Endothelial cell of umbilical vein (primary cell): ENCODE data around the gene APBA2. TPM values are rescaled to one million over a fixed set of nuclear protein-coding genes. Genes with fewer than 3 reads are reported as not detected.

Experiments used
- BruUV-seq: library from RNA; stranded (reverse); fragments of 400-500 nt; replicated peaks from 2 replicates; lab custom pipeline; 2021; lab: Mats Ljungman, UMichigan
- CTCF ChIA-PET: fragments of 300-600, 350-600 bp; sonication (Branson Sonifier 250); formaldehyde crosslinking; loops from one replicate; lab custom pipeline; 2021; ENCODE audit warnings: antibody characterized with exemption, inconsistent platforms; lab: Charles Lee
- POLR2A ChIA-PET: fragments of 300-600, 350-600 bp; sonication (Branson Sonifier 250); formaldehyde crosslinking; loops from one replicate; lab custom pipeline; 2021; ENCODE audit warnings: antibody characterized with exemption, inconsistent platforms; lab: Charles Lee
- DNase-seq: peaks from one replicate; pipeline ENCODE4 v3.0.0-alpha.2; 2011; ENCODE audit warnings: low read depth, low spot score
- FAIRE-seq: peaks from 2 replicates; lab custom pipeline; 2011; peaks lifted over from hg19 to GRCh38; lab: Jason Lieb, UNC
- H2AFZ ChIP-seq: 2 replicates; pipeline ENCODE4 v1.6.0; 2012; ENCODE audit warnings: low read depth, low read length, control low read depth, inconsistent platforms
- H3K27ac ChIP-seq: 2 replicates; pipeline ENCODE4 v1.5.1; 2011; ENCODE audit warnings: low read depth, mild to moderate bottlenecking, control low read depth, low read length, moderate library complexity; ENCODE audit not compliant: insufficient read depth
- H3K27me3 ChIP-seq, 2 experiments: 2 replicates each; pipeline versions ENCODE4 v1.6.0 to v1.6.1; 2011; ENCODE audit warnings: low read length in 2 of 2, mixed read lengths in 1 of 2; ENCODE audit not compliant: control insufficient read depth in 2 of 2, insufficient read depth in 2 of 2
- H3K36me3 ChIP-seq, 2 experiments: 2 replicates in 1 of 2; 3 replicates in 1 of 2; pipeline ENCODE4 v1.5.1; 2011; ENCODE audit warnings: low read length in 2 of 2, mild to moderate bottlenecking in 1 of 2, moderate library complexity in 1 of 2; ENCODE audit not compliant: control insufficient read depth in 2 of 2, insufficient read depth in 2 of 2; ENCODE audit errors: extremely low read depth in 1 of 2
- H3K4me1 ChIP-seq: 3 replicates; pipeline ENCODE4 v1.5.1; 2011; ENCODE audit warnings: mild to moderate bottlenecking, low read length; ENCODE audit not compliant: control insufficient read depth, insufficient read depth; ENCODE audit errors: extremely low read depth
- H3K4me2 ChIP-seq: 2 replicates; pipeline ENCODE4 v1.6.1; 2011; ENCODE audit warnings: low read length, control low read depth, mixed read lengths; ENCODE audit not compliant: insufficient read depth
- H3K4me3 ChIP-seq, 3 experiments: fragments of 200-600 bp in 1 of 3; sonication (generic), shearing (Covaris generic) in 1 of 3; replicated peaks in 1 of 3; 2 replicates each; pipeline ENCODE4 v1.5.1; 2011 to 2016; ENCODE audit warnings: control low read depth in 3 of 3, low read length in 3 of 3, mild to moderate bottlenecking in 2 of 3, inconsistent platforms in 1 of 3, low read depth in 1 of 3, moderate library complexity in 1 of 3; ENCODE audit not compliant: insufficient read depth in 1 of 3
- H3K79me2 ChIP-seq: 2 replicates; pipeline ENCODE4 v1.6.0; 2012; ENCODE audit warnings: low read length, inconsistent platforms; ENCODE audit not compliant: control insufficient read depth, insufficient read depth
- H3K9ac ChIP-seq: replicated peaks from 2 replicates; pipeline ENCODE3; 2011; ENCODE audit warnings: low read length, control low read depth; ENCODE audit not compliant: insufficient read depth; ENCODE audit errors: extremely low read depth
- H3K9me1 ChIP-seq: replicated peaks from 3 replicates; pipeline ENCODE4 v1.6.0; 2011; ENCODE audit warnings: mild to moderate bottlenecking, low read length; ENCODE audit not compliant: control insufficient read depth, insufficient read depth; ENCODE audit errors: extremely low read depth
- H3K9me3 ChIP-seq: replicated peaks from 2 replicates; pipeline ENCODE4 v1.5.1; 2012; ENCODE audit warnings: low read length, inconsistent platforms; ENCODE audit not compliant: control insufficient read depth, insufficient read depth
- H4K20me1 ChIP-seq: replicated peaks from 2 replicates; pipeline ENCODE3; 2011; ENCODE audit warnings: mild to moderate bottlenecking, low read length; ENCODE audit not compliant: control insufficient read depth, insufficient read depth; ENCODE audit errors: extremely low read depth
- EZH2 ChIP-seq: IDR thresholded peaks from 2 replicates; pipeline ENCODE4 v1.6.1; 2012; ENCODE audit warnings: borderline replicate concordance, low read depth, mild to moderate bottlenecking, moderate library complexity, low read length, inconsistent platforms; ENCODE audit not compliant: severe bottlenecking
- FOS ChIP-seq: IDR thresholded peaks from 2 replicates; pipeline ENCODE4 v1.6.1; 2011; ENCODE audit warnings: mild to moderate bottlenecking, low read length, moderate library complexity, borderline replicate concordance; ENCODE audit not compliant: insufficient read depth
- GATA2 ChIP-seq: IDR thresholded peaks from 2 replicates; pipeline ENCODE4 v1.7.0; 2011; ENCODE audit warnings: low read depth, mild to moderate bottlenecking, moderate library complexity, mixed read lengths, low read length; ENCODE audit not compliant: insufficient read length, insufficient read depth
- JUN ChIP-seq: IDR thresholded peaks from 2 replicates; pipeline ENCODE4 v1.6.1; 2011; ENCODE audit warnings: borderline replicate concordance, low read depth; ENCODE audit not compliant: insufficient read length, insufficient read depth
- MYC ChIP-seq: IDR thresholded peaks from one replicate; pipeline ENCODE4 v1.6.1; 2011; ENCODE audit warnings: mild to moderate bottlenecking, low read depth, low read length
- POLR2A ChIP-seq: IDR thresholded peaks from 2 replicates; pipeline ENCODE4 v1.6.1; 2012; ENCODE audit warnings: low read depth, mild to moderate bottlenecking, control low read depth, low read length
- POLR2AphosphoS5 ChIP-seq: IDR thresholded peaks from 2 replicates; pipeline ENCODE4 v1.6.1; 2012; ENCODE audit warnings: low read depth, mild to moderate bottlenecking, control low read depth, low read length, moderate library complexity; ENCODE audit not compliant: insufficient read depth
- dilution Hi-C: fragments of 300-500 bp; cut with MboI; formaldehyde crosslinking; loops from one replicate; pipeline ENCODE4 v1.15.0; 2019; ENCODE audit warnings: low sequenced_read_pairs; ENCODE audit not compliant: extremely low pct_ligation_motif_present
- intact Hi-C: fragments of 100-400 bp; cut with micrococcal nuclease; formaldehyde crosslinking; loops from one replicate; pipeline ENCODE4 v1.10.0; 2022
- polyA plus RNA-seq, 4 experiments: library from polyadenylated mRNA; depleted of rRNA in 3 of 4; stranded (reverse) in 3 of 4; unstranded in 1 of 4; fragments of >200 nt; gene quantifications; 2 replicates each; pipeline versions ENCODE4 v1.2.1 to v1.2.3, GENCODE V29; 2011 to 2012; ENCODE audit warnings: missing spikeins in 1 of 4
- total RNA-seq: library from RNA; stranded (reverse); gene quantifications from 2 replicates; pipeline ENCODE4 v1.2.3, GENCODE V29; 2021
- TF ChIP-seq, protein P1 (sequence below): IDR thresholded peaks from 2 replicates; pipeline ENCODE4 v1.6.1; 2011; ENCODE audit not compliant: insufficient read depth, insufficient read length
- TF ChIP-seq, protein P2 (sequence below), 2 donors: IDR thresholded peaks; 1 replicate in 1 of 2; 2 replicates in 1 of 2; pipeline ENCODE4 v1.5.1; 2011; ENCODE audit warnings: low read length in 2 of 2, mild to moderate bottlenecking in 2 of 2, moderate library complexity in 2 of 2, control low read depth in 1 of 2, inconsistent platforms in 1 of 2, low read depth in 1 of 2; ENCODE audit not compliant: insufficient read depth in 1 of 2; ENCODE audit errors: extremely low read depth in 1 of 2

The APBA2 gene
- total and polyA plus RNA-seq, 2 donors (not counting 3 experiments of a cell fraction or from before 2014, with no cell fraction given), result 5.7 to 11.1 TPM

DNA sequence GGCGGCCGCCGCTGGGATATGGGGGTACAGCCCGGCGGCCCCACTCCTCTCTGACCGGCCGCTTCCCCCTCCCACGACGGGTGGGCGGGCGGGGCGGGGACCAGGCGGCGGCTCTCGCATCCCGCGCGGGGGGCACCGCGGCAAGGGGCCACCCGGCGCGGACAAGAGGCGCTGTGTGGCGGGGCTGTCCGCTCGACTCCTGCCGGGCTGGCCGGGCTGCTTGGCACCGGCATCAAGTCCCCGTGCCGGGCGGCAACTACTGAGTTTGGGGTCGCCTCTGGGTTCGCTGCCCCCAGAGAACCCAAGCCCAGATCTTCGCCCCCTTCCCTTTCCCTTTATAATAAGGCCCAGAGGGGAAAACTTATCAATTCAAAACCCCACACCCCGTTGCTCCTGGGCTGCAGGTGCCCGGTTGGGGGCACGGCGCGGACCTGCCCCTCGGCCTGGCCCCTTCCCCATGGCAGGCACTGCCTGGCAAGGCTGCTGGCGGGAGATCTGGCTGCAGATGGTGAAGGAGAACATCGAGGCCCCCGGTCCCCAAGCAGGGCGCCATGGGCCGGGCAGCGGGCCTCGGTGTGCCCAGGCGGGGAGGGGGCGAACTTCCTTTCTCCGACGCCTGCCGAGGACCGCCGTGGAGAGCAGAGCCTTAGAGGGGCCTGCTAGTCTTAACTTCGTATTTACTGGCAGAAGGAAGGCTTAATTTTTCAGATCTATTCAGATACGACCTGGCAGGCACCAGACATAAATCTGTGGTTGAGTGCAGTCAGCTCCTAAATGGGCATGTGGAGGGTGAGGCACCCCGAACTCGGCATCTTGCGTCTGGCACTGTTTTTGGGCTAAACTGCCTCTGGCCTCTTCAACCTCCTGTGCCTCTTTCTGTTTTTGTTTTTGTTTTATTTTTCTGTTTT is 911 bp downstream of the APBA2 start:
- TF ChIP-seq POLR2AphosphoS5, result no peak
- no peak for TF ChIP-seq FOS
- no peak for TF ChIP-seq POLR2A
- TF ChIP-seq EZH2, result no peak
- TF ChIP-seq, protein P1, sequence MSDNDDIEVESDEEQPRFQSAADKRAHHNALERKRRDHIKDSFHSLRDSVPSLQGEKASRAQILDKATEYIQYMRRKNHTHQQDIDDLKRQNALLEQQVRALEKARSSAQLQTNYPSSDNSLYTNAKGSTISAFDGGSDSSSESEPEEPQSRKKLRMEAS, result no peak
- TF ChIP-seq MYC, result no peak
- no peak for TF ChIP-seq JUN
- TF ChIP-seq, protein P2, sequence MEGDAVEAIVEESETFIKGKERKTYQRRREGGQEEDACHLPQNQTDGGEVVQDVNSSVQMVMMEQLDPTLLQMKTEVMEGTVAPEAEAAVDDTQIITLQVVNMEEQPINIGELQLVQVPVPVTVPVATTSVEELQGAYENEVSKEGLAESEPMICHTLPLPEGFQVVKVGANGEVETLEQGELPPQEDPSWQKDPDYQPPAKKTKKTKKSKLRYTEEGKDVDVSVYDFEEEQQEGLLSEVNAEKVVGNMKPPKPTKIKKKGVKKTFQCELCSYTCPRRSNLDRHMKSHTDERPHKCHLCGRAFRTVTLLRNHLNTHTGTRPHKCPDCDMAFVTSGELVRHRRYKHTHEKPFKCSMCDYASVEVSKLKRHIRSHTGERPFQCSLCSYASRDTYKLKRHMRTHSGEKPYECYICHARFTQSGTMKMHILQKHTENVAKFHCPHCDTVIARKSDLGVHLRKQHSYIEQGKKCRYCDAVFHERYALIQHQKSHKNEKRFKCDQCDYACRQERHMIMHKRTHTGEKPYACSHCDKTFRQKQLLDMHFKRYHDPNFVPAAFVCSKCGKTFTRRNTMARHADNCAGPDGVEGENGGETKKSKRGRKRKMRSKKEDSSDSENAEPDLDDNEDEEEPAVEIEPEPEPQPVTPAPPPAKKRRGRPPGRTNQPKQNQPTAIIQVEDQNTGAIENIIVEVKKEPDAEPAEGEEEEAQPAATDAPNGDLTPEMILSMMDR (IDR thresholded peaks at IDR 0.05; ENCODE audit: extremely low read depth in 1 of 2, insufficient read depth in 1 of 2, low read depth in 1 of 2, low read length in 2 of 2), result no peak
- no peak for TF ChIP-seq GATA2
- FAIRE-seq, result peak; percentile 18
- Histone ChIP-seq H3K9me1 (no peaks in the 10 kb centered on the region), H3K4me2 (peak overlapping the region; percentile 30), H3K79me2 (no peaks in the 10 kb centered on the region), H3K27ac (no peak overlapping the region), H4K20me1 (no peaks in the 10 kb centered on the region), H3K27me3 (peaks cover 0 to 2% of the 10 kb centered on the region in 2 experiments), H2AFZ (peak overlapping the region; percentile 97), H3K9ac (peak overlapping the region; percentile 37), H3K9me3 (no peaks in the 10 kb centered on the region), H3K36me3 (no peaks in the 10 kb centered on the region), H3K4me3 (peak overlapping the region; percentile 34 to 52 (median 51)), H3K4me1 (peaks cover 4% of the 10 kb centered on the region)
- DNase-seq, result no peak
- intact Hi-C loops (no loop called here), dilution Hi-C loops (no loop called here)
- BruUV-seq, result no TSS peak
- POLR2A ChIA-PET, result no interaction called here
- CTCF ChIA-PET, result interaction anchor here (1.0 kb wide), 1 partner anchor 217 kb away, joined by 3 read pairs; no protein-coding TSS in a partner anchor
